Lung (tissue), 12 donors: ENCODE results near the gene TNNT1. TPM values are rescaled to one million over a fixed set of nuclear protein-coding genes. Genes with fewer than 3 reads are reported as not detected.
A peak's percentile ranks its signal among the peaks of the same experiment; 100 is the strongest.

Experiments used
- ATAC-seq: fragments of 200-7000 bp; cut with Tn5 transposase; one replicate; pipeline ENCODE4 v1.9.1; 2020; ENCODE audit warnings: moderate number of reproducible peaks; ENCODE audit not compliant: insufficient read depth, low FRiP score
- DNase-seq, 3 donors: peaks; one replicate each; pipeline ENCODE4 v3.0.0-alpha.2; 2013 to 2017
- H3K27ac ChIP-seq, 2 donors: one replicate each; pipeline ENCODE4 v1.5.1; 2013; ENCODE audit warnings: mild to moderate bottlenecking in 2 of 2, moderate library complexity in 2 of 2, control low read depth in 1 of 2, inconsistent platforms in 1 of 2, low read depth in 1 of 2, low read length in 1 of 2
- H3K27me3 ChIP-seq, 3 donors: one replicate each; pipeline ENCODE4 v1.5.1; 2013; ENCODE audit warnings: low read length in 2 of 3; ENCODE audit not compliant: control insufficient read depth in 3 of 3, insufficient read depth in 3 of 3
- H3K36me3 ChIP-seq, 4 donors: one replicate each; pipeline ENCODE4 v1.5.1; 2013; ENCODE audit warnings: low read length in 4 of 4, mild to moderate bottlenecking in 1 of 4, moderate library complexity in 1 of 4; ENCODE audit not compliant: control insufficient read depth in 4 of 4, insufficient read depth in 4 of 4
- H3K4me1 ChIP-seq, 5 donors: one replicate each; pipeline ENCODE4 v1.5.1; 2013; ENCODE audit warnings: low read length in 5 of 5, mild to moderate bottlenecking in 2 of 5, moderate library complexity in 1 of 5; ENCODE audit not compliant: control insufficient read depth in 5 of 5, insufficient read depth in 5 of 5
- H3K4me3 ChIP-seq: one replicate; pipeline ENCODE4 v1.5.1; 2013; ENCODE audit warnings: mild to moderate bottlenecking, control low read depth, moderate library complexity
- H3K9ac ChIP-seq, 2 donors: one replicate each; pipeline ENCODE4 v1.5.1; 2013; ENCODE audit warnings: low read length in 2 of 2, control low read depth in 1 of 2; ENCODE audit not compliant: insufficient read depth in 1 of 2
- H3K9me3 ChIP-seq, 4 donors: one replicate each; pipeline ENCODE4 v1.5.1; 2013; ENCODE audit warnings: low read length in 3 of 4, mild to moderate bottlenecking in 1 of 4, moderate library complexity in 1 of 4; ENCODE audit not compliant: control insufficient read depth in 4 of 4, insufficient read depth in 3 of 4
- WGBS, 2 donors: extraction: QIAGEN DNeasy Blood & Tissue Kit; methylation state at CpG; one replicate each; pipeline ENCODE4 v1.1.7; 2013; 5-methylcytosine and 5-hydroxymethylcytosine counted together
- polyA plus RNA-seq, 2 donors: library from polyadenylated mRNA; stranded (reverse); fragments of 200-250 nt; gene quantifications; one replicate each; pipeline ENCODE4 v1.2.1, GENCODE V29; 2013
- total RNA-seq, 2 donors: library from RNA; depleted of rRNA in 1 of 2; stranded (reverse); fragments of >200 nt in 1 of 2; gene quantifications; one replicate each; pipeline ENCODE4 v1.2.1, GENCODE V29; 2014 to 2021
- TF ChIP-seq, protein P1 (sequence below): IDR thresholded peaks from 2 replicates; pipeline ENCODE4 v1.5.1; 2012; ENCODE audit warnings: mild to moderate bottlenecking; ENCODE audit errors: control extremely low read depth, extremely low read depth
- donor health status: control.
- donor health status: control.
- donor health status: Bipolar disorder and iron deficiency.
- donor health status: healthy.
- donor health status: DM: yes; HTN: yes; CAD: no.

The TNNT1 gene
- total and polyA plus RNA-seq, 4 donors = 1.2 to 5.2 (median 2.8) TPM

DNA sequence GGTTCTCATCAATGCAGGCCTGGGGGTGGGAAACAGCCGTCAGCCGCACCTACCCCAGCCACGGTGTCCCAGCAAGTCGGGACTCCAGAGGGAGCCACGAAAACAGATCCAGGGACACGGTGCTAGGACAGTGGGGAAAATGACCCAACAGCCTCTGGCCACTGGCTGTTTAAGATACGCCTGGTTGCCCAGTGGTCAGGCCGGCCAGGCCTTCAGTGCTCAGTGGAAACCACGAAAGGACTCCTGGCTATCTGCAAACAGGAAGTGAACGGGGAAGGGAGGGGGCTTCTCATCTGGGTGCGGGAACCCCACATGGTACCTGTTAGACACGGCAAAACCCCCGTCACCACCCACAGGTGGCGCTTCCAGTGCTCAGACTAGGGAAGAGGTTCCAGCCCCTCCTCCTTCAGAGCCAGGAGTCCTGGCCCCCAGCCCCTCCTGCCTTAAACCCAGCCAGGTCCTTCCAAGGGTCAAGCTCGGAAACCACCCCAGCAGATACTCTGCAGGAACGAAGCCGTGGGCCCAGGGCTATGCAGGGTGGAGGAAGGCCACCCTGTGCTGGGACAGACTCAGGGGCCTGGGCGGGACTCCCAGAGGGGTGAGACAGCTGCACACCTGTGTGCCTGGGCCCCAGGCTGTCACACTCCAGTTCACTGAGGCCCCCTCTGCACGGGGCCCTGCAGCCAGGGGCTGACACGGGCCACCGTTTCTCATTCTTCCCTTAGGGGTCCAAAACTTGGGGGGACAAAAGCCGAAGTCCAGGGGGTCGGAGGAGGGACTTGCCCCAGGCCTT, 36.0 kb downstream of the TNNT1 start:
- DNase-seq (no peak), ATAC-seq (no peak)
- TF ChIP-seq, protein P1, sequence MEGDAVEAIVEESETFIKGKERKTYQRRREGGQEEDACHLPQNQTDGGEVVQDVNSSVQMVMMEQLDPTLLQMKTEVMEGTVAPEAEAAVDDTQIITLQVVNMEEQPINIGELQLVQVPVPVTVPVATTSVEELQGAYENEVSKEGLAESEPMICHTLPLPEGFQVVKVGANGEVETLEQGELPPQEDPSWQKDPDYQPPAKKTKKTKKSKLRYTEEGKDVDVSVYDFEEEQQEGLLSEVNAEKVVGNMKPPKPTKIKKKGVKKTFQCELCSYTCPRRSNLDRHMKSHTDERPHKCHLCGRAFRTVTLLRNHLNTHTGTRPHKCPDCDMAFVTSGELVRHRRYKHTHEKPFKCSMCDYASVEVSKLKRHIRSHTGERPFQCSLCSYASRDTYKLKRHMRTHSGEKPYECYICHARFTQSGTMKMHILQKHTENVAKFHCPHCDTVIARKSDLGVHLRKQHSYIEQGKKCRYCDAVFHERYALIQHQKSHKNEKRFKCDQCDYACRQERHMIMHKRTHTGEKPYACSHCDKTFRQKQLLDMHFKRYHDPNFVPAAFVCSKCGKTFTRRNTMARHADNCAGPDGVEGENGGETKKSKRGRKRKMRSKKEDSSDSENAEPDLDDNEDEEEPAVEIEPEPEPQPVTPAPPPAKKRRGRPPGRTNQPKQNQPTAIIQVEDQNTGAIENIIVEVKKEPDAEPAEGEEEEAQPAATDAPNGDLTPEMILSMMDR = no peak
- H3K9ac ChIP-seq = peak overlapping the region; percentile 47 to 68
- H3K4me1 ChIP-seq = peaks cover 10 to 25% (median 19%) of the 10 kb centered on the region in 5 donors
- no peaks in the 10 kb centered on the region for H3K9me3 ChIP-seq
- H3K36me3 ChIP-seq = peaks cover 0 to 22% (median 5%) of the 10 kb centered on the region in 4 donors
- 72 to 78% methylated on average over 23 of the region's 23 CpGs for WGBS, 2 donors
- no peaks in the 10 kb centered on the region for H3K27me3 ChIP-seq
- H3K27ac ChIP-seq = peak overlapping the region; percentile 78 to 93
- no peak overlapping the region for H3K4me3 ChIP-seq

DNA sequence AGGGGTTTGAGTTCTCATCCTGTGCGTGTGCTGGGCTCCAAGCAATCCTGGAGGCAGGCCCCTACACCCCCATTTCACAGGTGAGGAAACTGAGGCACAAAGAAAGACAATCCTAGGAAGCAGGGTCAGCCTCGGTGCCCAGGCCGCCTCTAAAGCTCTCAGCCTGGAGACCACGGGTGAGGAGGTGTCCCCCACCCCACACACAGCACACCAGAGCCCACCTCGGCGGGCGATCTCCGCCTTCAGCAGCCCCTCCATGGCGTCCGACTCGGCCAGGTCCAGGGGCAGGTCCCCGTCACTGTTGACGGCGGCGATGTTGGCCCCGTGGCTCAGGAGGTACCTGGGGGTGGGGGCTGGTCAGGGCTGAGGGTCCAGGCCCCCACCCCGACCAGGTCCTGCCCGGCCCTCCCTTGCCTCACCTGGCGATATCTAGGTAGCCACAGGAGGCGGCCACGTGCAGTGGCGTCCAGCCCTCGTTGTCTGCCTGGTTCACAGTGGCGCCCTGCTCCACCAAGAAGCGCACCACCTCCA, 36.7 kb downstream of the TNNT1 start:
- 93 to 98% methylated on average over 25 of the region's 25 CpGs for WGBS, 2 donors
- Histone ChIP-seq H3K36me3 (peaks cover 0 to 22% (median 5%) of the 10 kb centered on the region in 4 donors), H3K9ac (no peak overlapping the region), H3K4me3 (no peak overlapping the region), H3K27me3 (no peaks in the 10 kb centered on the region), H3K9me3 (no peaks in the 10 kb centered on the region), H3K4me1 (peaks cover 10 to 25% (median 19%) of the 10 kb centered on the region in 5 donors), H3K27ac (peak overlapping the region; percentile 78 to 93)
- no peak for ATAC-seq
- TF ChIP-seq, protein P1 = no peak
- no peak for DNase-seq

DNA sequence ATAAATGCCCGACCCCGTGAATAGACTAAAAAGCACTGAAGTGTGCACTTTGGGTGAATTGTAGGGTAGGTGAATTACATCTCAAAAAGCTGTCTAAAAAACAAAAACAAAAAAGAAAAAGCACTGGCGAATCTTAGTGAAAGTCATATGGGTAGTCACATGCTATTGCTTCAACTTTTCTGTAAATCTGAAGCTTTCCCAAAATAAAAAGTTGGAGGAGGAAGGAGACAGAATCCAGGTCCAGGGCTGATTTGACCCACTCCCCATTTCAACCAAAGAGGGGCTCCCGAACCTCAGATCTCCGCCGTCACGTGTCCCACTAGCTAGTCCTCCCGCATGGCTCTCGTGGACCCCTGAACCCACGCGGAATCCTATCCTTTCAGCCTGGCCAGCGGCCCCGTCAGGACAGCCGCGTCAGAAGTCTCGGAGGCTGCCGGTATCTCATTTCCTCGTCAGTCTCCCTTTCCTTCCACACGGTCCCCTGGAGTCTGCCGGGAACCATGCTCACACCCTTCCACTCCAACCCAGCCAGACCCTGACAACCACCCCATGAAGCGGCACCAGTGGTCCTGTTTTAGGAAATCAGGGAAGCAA, 37.7 kb downstream of the TNNT1 start:
- DNase-seq (no peak), ATAC-seq (no peak)
- peaks cover 10 to 22% (median 19%) of the 10 kb centered on the region in 5 donors for H3K4me1 ChIP-seq
- H3K27ac ChIP-seq = peak overlapping the region; percentile 0 to 4
- H3K36me3 ChIP-seq = peaks cover 0 to 25% (median 5%) of the 10 kb centered on the region in 4 donors
- WGBS, 2 donors = 82 to 91% methylated on average over 21 of the region's 21 CpGs
- H3K4me3 ChIP-seq = no peak overlapping the region
- no peak overlapping the region for H3K9ac ChIP-seq
- H3K27me3 ChIP-seq = no peaks in the 10 kb centered on the region
- TF ChIP-seq, protein P1 = no peak
- no peaks in the 10 kb centered on the region for H3K9me3 ChIP-seq
